Calu3 (cell line): Measurements from ENCODE around the gene OPALIN. TPM values are rescaled to one million over a fixed set of nuclear protein-coding genes. Genes with fewer than 3 reads are reported as not detected.

ENCODE experiments used
- BruUV-seq: library from RNA; stranded (reverse); fragments of 400-500 nt; replicated peaks from 2 replicates; lab custom pipeline; 2021; lab: Mats Ljungman, UMichigan
- CTCF ChIA-PET: fragments of 300-600 bp; sonication (Branson Sonifier 250); formaldehyde crosslinking; loops from one replicate; lab custom pipeline; 2022; ENCODE audit warnings: antibody characterized with exemption; lab: Charles Lee
- DNase-seq: peaks from one replicate; pipeline ENCODE4 v3.0.0; 2022
- H3K27ac Mint-ChIP-seq: one replicate; pipeline ENCODE4 v1.8.0; 2022; ENCODE audit warnings: mixed read lengths; ENCODE audit not compliant: unreplicated experiment
- H3K27me3 Mint-ChIP-seq: one replicate; pipeline ENCODE4 v1.8.0; 2022; ENCODE audit warnings: mixed read lengths; ENCODE audit not compliant: unreplicated experiment
- H3K36me3 Mint-ChIP-seq: one replicate; pipeline ENCODE4 v1.8.0; 2022; ENCODE audit warnings: mild to moderate bottlenecking, moderate library complexity, mixed read lengths; ENCODE audit not compliant: insufficient read depth, unreplicated experiment
- H3K4me1 Mint-ChIP-seq: one replicate; pipeline ENCODE4 v1.8.0; 2022; ENCODE audit warnings: mild to moderate bottlenecking, low read depth, mixed read lengths; ENCODE audit not compliant: unreplicated experiment
- H3K4me3 Mint-ChIP-seq: one replicate; pipeline ENCODE4 v1.8.0; 2022; ENCODE audit warnings: mild to moderate bottlenecking, low read depth, moderate library complexity, mixed read lengths; ENCODE audit not compliant: unreplicated experiment
- H3K9me3 Mint-ChIP-seq: one replicate; pipeline ENCODE4 v1.8.0; 2022; ENCODE audit warnings: low read depth, mixed read lengths; ENCODE audit not compliant: unreplicated experiment
- CTCF ChIP-seq: fragments of 200-600 bp; IDR thresholded peaks from one replicate; pipeline ENCODE4 v1.8.0; 2022; ENCODE audit warnings: antibody characterized with exemption; ENCODE audit not compliant: unreplicated experiment
- intact Hi-C: fragments of 100-400 bp; cut with micrococcal nuclease; formaldehyde crosslinking; loops from one replicate; pipeline ENCODE4 v1.10.0; 2022; ENCODE audit not compliant: unreplicated experiment
- total RNA-seq: library from RNA; stranded (reverse); gene quantifications from 2 replicates; pipeline ENCODE4 v1.2.3, GENCODE V29; 2022

Gene OPALIN
- total RNA-seq, 1 experiment from 2014 or later, result not detected

- no peak for TF ChIP-seq CTCF
- intact Hi-C loops, result no loop called here
- Mint-ChIP-seq H3K4me1 (peaks cover 3% of the 10 kb centered on the region), H3K27ac (no peak overlapping the region), H3K27me3 (peaks cover 45% of the 10 kb centered on the region), H3K9me3 (no peaks in the 10 kb centered on the region), H3K36me3 (no peaks in the 10 kb centered on the region), H3K4me3 (no peak overlapping the region)
- CTCF ChIA-PET, result interaction anchor here (7.4 kb wide), 1 partner anchor 66 kb away, joined by 55 read pairs; no protein-coding TSS in a partner anchor
- DNase-seq, result no peak
- BruUV-seq, result no TSS peak
Measured at GRCh38 chr10:96295475-96295874, 63.3 kb downstream of the OPALIN start.

Other genes with a start within 250 kb of the OPALIN start
- gene ZNF518A, start 228.7 kb downstream of the OPALIN start, total RNA-seq, result 16.0 and 18.5 TPM in 2 replicates
- gene BLNK, start 87.4 kb downstream of the OPALIN start, total RNA-seq, result 7.5 and 9.5 TPM in 2 replicates
- not detected in 2 replicates for gene DNTT, start 54.6 kb downstream of the OPALIN start, total RNA-seq
- 0.44 and 0.66 TPM in 2 replicates for gene TLL2, start 154.9 kb upstream of the OPALIN start, total RNA-seq
- gene TM9SF3, start 228.0 kb upstream of the OPALIN start, total RNA-seq, result 177 and 183 TPM in 2 replicates